ENCODE measurements around the gene TBC1D2. TPM values are rescaled to one million over a fixed set of nuclear protein-coding genes. Genes with fewer than 3 reads are reported as not detected.

Gene TBC1D2
- total and polyA plus RNA-seq, 2 of the 4 experiments (the other 2 are of a cell fraction): 36.9 to 62.7 TPM

DNA sequence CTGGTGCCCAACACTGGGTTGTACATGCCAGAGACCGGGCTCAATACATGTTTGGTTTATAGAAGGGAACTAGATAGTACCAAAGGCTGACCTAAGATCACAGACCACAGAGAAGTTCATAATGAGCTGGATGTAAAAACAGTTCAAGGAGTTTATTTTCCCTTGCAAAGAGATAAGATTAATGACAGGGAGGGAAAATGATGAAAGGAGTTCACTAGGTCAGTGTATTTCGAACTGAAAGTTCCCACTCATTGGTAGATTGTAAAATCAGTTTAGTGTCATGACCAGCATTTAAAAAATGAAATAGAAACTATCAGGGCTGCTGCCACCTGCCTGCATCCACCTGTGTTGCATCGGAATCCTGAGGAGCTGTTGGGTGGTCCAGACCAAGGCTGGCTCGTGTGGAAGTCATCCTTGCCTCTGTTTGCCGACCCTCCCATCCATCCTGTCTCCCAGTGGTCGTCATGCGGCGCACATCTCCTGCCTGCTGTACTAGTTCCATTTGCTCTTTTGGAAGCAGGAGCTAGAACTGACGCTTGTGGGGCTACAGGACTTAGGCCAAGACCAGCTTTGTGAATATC lies 21.1 kb downstream of the TBC1D2 start:
- in situ Hi-C loops (cut with MboI; ENCODE audit: low sequenced_read_pairs): no loop called here
- dilution Hi-C loops (cut with HindIII; ENCODE audit: low sequenced_read_pairs, unreplicated experiment): no loop called here
- no TSS peak for BruUV-seq (replicated peaks)

More for the DNA sequence above, 21.1 kb downstream of the TBC1D2 start:
- ChIA-PET CTCF (interaction anchor here (1.3 kb wide), 1 partner anchor 82 kb away, joined by 3 read pairs; no protein-coding TSS in a partner anchor), POLR2A (ENCODE audit: unreplicated experiment) (interaction anchor here (1.6 kb wide), 1 partner anchor 21 kb away, joined by 8 read pairs; the partner anchor contains the start of gene TBC1D2)
- H4K20me1 ChIP-seq (ENCODE audit: insufficient read depth, low read length): no peaks in the 10 kb centered on the region
- H3K14ac ChIP-seq (replicated peaks; ENCODE audit: low read depth, low read length): peak overlapping the region; percentile 77
- no peak for TF ChIP-seq NFE2L2 (IDR thresholded peaks at IDR 0.05; ENCODE audit: low read depth, low read length)
- TF ChIP-seq, protein P1, sequence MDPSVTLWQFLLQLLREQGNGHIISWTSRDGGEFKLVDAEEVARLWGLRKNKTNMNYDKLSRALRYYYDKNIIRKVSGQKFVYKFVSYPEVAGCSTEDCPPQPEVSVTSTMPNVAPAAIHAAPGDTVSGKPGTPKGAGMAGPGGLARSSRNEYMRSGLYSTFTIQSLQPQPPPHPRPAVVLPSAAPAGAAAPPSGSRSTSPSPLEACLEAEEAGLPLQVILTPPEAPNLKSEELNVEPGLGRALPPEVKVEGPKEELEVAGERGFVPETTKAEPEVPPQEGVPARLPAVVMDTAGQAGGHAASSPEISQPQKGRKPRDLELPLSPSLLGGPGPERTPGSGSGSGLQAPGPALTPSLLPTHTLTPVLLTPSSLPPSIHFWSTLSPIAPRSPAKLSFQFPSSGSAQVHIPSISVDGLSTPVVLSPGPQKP (IDR thresholded peaks at IDR 0.05; ENCODE audit: borderline replicate concordance, low read depth, low read length): no peak
- TF ChIP-seq, protein P2, sequence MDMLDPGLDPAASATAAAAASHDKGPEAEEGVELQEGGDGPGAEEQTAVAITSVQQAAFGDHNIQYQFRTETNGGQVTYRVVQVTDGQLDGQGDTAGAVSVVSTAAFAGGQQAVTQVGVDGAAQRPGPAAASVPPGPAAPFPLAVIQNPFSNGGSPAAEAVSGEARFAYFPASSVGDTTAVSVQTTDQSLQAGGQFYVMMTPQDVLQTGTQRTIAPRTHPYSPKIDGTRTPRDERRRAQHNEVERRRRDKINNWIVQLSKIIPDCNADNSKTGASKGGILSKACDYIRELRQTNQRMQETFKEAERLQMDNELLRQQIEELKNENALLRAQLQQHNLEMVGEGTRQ (IDR thresholded peaks at IDR 0.05; ENCODE audit: low read depth, low read length): no peak
- no peak for TF ChIP-seq POLR2A (IDR thresholded peaks at IDR 0.05; ENCODE audit: low read depth, low read length)
- no peak for TF ChIP-seq RCOR1 (IDR thresholded peaks at IDR 0.05; ENCODE audit: insufficient replicate concordance, low read length)
- no peak for TF ChIP-seq RFX5 (IDR thresholded peaks at IDR 0.05; ENCODE audit: low read depth, low read length)
- no peak for TF ChIP-seq FOS (IDR thresholded peaks at IDR 0.05; ENCODE audit: low read depth, low read length)
- no peak for TF ChIP-seq CEBPB (IDR thresholded peaks at IDR 0.05; ENCODE audit: low read depth, low read length)
- TF ChIP-seq MAZ (IDR thresholded peaks at IDR 0.05; ENCODE audit: borderline replicate concordance, low read depth, low read length): no peak
- TF ChIP-seq MAFK (IDR thresholded peaks at IDR 0.05; ENCODE audit: low read depth, low read length): no peak
- TF ChIP-seq SMC3 (IDR thresholded peaks at IDR 0.05; ENCODE audit: low read depth, low read length): no peak
- no peak for TF ChIP-seq RAD21 (IDR thresholded peaks at IDR 0.05; ENCODE audit: low read length)
- no peak for TF ChIP-seq CHD1 (IDR thresholded peaks at IDR 0.05; ENCODE audit: low read depth, low read length)
- TF ChIP-seq MXI1 (IDR thresholded peaks at IDR 0.05; ENCODE audit: borderline replicate concordance, low read depth, low read length): no peak
- TF ChIP-seq, protein P3, sequence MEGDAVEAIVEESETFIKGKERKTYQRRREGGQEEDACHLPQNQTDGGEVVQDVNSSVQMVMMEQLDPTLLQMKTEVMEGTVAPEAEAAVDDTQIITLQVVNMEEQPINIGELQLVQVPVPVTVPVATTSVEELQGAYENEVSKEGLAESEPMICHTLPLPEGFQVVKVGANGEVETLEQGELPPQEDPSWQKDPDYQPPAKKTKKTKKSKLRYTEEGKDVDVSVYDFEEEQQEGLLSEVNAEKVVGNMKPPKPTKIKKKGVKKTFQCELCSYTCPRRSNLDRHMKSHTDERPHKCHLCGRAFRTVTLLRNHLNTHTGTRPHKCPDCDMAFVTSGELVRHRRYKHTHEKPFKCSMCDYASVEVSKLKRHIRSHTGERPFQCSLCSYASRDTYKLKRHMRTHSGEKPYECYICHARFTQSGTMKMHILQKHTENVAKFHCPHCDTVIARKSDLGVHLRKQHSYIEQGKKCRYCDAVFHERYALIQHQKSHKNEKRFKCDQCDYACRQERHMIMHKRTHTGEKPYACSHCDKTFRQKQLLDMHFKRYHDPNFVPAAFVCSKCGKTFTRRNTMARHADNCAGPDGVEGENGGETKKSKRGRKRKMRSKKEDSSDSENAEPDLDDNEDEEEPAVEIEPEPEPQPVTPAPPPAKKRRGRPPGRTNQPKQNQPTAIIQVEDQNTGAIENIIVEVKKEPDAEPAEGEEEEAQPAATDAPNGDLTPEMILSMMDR (conservative IDR thresholded peaks at IDR 0.05; ENCODE audit: low read depth, low read length): no peak
- peak overlapping the region; percentile 10; the same call in 1 of the 2 replicates for H3K23ac ChIP-seq (ENCODE audit: low read depth, low read length)
- H3K27me3 ChIP-seq (ENCODE audit: control insufficient read depth, insufficient read depth, low read length): no peaks in the 10 kb centered on the region
- H4K5ac ChIP-seq (ENCODE audit: low read depth, low read length): peak overlapping the region; percentile 46; the same call in 1 of the 2 replicates
- intact Hi-C loops (cut with micrococcal nuclease): loop anchor here (2.0 kb wide), 1 partner anchor 14 kb away; no protein-coding TSS in a partner anchor
- H2BK5ac ChIP-seq (ENCODE audit: low read depth, low read length, poor library complexity, severe bottlenecking): peak overlapping the region; percentile 73
- no peaks in the 10 kb centered on the region for H3K9me3 ChIP-seq (ENCODE audit: control insufficient read depth, insufficient read depth, low read length)
- no peak overlapping the region for H3K27ac ChIP-seq (ENCODE audit: insufficient read depth, low read length)
- H3K4ac ChIP-seq (ENCODE audit: low read depth, low read length): peak overlapping the region; percentile 65
- DNase-seq (no peak), ATAC-seq (ENCODE audit: low read depth) (no peak)
- no peak overlapping the region for H3K4me3 ChIP-seq (ENCODE audit: insufficient read depth, low read depth, low read length)
- no peak overlapping the region for H3K56ac ChIP-seq (ENCODE audit: extremely low read depth, insufficient read depth, low read length)
- H4K91ac ChIP-seq (ENCODE audit: insufficient read depth, low read depth, low read length): peak overlapping the region; percentile 40; the same call in 1 of the 2 replicates
- peaks cover 20% of the 10 kb centered on the region for H3K4me1 ChIP-seq (ENCODE audit: control insufficient read depth, insufficient read depth, low read length)
- H3K79me1 ChIP-seq (ENCODE audit: low read depth in 1 of 2, low read length in 2 of 2): peaks cover 9 to 52% of the 10 kb centered on the region in 2 experiments
- H4K8ac ChIP-seq (ENCODE audit: low read depth in 2 of 2, low read length in 2 of 2): peak overlapping the region in 1 of 2 experiments; percentile 28; a peak in 2 of 4 replicates
- H2BK15ac ChIP-seq (ENCODE audit: low read depth, low read length): 0 out of 3 replicates have a peak overlapping the region, but pooled peaks have one; percentile 7
- 61% methylated on average over 5 of the region's 9 CpGs; no CpG with 5 or more reads in 1 of the 2 experiments for WGBS, 2 experiments (ENCODE audit: extremely low coverage in 2 of 2, insufficient read length in 1 of 2)
- no peak overlapping the region for H3K9ac ChIP-seq (ENCODE audit: low read depth, low read length)
- no peak overlapping the region for H2AFZ ChIP-seq (replicated peaks; ENCODE audit: low read length, poor library complexity)
- H3K9me1 ChIP-seq (ENCODE audit: insufficient read depth, low read length): peaks cover 19% of the 10 kb centered on the region
- H2AK5ac ChIP-seq (ENCODE audit: low read depth, low read length): peak overlapping the region; percentile 31
- peak overlapping the region; percentile 40; the same call in 1 of the 2 replicates for H2BK20ac ChIP-seq (ENCODE audit: low read depth, low read length)
- peak overlapping the region; percentile 51 for H2AK9ac ChIP-seq (replicated peaks; ENCODE audit: low read depth, low read length, poor library complexity)
- H3K18ac ChIP-seq (ENCODE audit: low read depth, low read length): no peak overlapping the region
- H2BK120ac ChIP-seq (ENCODE audit: low read depth, low read length): peak overlapping the region; percentile 50; the same call in 1 of the 2 replicates
- H3K36me3 ChIP-seq (ENCODE audit: control insufficient read depth, insufficient read depth, low read length): peaks cover 11% of the 10 kb centered on the region
- no peak overlapping the region for H3K4me2 ChIP-seq (ENCODE audit: low read depth, low read length)

Data from IMR-90 (cell line).